HG03442 (cell line): ENCODE results near the gene HAGHL.
"Not testable (repeated sequence)": the region's sequence is repeated elsewhere in the genome, so short reads cannot be mapped to it uniquely, and the experiment has no call there.

Source experiments
- ATAC-seq: cut with Tn5 transposase; IDR thresholded peaks from one replicate; pipeline ENCODE4 v1.9.1; 2021; ENCODE audit warnings: mild to moderate bottlenecking, moderate library complexity; ENCODE audit not compliant: unreplicated experiment

HAGHL gene

DNA sequence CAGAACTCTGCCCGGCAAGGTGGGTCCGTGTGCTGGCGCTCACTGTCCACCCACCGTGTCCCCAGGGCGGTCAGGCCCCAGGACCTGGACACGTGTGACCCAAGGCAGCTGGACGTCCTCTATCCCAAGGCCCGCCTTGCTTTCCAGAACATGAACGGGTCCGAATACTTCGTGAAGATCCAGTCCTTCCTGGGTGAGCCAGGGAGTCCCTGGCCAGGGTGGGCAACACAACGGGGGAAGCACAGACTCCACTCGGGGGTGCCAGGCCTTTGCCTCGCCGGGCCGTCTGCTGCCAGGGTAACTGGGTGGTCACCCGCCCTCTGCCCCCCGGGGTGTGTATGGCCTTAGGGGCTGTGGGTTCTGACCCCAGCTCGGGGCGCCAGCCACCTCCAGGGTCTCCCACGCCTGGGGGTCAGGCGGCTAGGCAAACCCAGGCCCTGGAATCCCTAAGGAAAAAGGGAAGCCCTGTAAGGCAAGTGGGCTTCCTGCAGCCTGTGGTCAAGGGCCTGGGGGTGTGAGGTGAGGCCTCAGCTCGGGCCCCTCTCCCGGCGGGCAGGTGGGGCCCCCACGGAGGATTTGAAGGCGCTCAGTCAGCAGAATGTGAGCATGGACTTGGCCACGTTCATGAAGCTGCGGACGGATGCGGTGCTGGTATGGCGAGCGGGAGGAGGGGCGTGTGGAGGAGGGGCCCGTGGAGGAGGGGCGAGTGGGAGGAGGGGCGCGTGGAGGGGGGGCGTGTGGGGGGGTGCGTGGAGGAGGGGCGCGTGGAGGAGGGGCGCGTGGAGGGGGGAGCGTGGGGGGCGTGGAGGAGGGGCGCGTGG lies 40.1 kb downstream of the HAGHL start:
- ATAC-seq: no peak

DNA sequence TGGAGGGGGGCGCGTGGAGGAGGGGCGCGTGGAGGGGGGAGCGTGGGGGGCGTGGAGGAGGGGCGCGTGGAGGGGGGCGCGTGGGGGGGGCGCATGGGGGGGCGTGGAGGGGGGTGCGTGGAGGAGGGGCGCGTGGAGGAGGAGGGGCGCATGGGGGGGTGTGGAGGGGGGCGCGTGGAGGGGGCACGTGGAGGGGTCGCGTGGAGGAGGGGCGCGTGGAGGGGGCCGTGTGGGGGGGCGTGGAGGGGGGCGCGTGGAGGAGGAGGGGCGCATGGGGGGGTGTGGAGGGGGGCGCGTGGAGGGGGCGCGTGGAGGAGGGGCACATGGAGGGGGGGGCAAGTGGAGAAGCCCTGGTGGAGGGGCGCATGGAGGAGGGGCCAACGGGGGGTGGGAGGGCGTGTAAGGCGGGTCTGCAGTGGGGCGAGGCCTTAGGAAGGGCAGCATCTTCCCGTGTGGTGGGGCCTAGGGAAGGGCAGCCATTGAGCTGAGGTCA lies 40.9 kb downstream of the HAGHL start:
- no peak for ATAC-seq

- no peak for ATAC-seq
Measured at GRCh38 chr16:768428-768827, 41.5 kb downstream of the HAGHL start.

GRCh38 chr16:769184-769784 lies 42.4 kb downstream of the HAGHL start:
- ATAC-seq: no peak

- no peak for ATAC-seq
Measured at GRCh38 chr16:769934-770333, 43.0 kb downstream of the HAGHL start.

GRCh38 chr16:770411-770810 lies 43.5 kb downstream of the HAGHL start:
- no peak for ATAC-seq

DNA sequence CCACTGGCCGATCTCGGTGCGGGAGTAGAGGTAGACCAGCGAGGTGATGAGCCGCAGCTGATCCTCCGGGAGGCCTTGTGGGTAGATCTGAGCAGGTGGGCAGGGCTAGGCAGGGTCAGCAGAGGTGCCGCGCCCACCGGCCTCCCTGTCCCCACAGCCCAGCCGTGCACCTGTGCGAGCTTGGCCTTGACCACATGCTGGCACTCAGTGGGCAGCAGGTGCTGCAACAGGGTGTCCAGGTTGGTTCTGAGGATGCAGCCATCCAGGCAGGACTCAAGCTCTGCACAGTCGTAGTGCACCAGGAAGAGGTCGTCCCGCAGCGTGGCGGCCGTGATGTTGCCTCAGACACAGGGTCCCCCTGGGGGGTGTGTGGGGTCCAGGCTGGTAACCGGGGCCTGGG lies 46.1 kb downstream of the HAGHL start:
- no peak for ATAC-seq

GRCh38 chr16:774086-775001 lies 47.4 kb downstream of the HAGHL start:
- ATAC-seq: no peak

- ATAC-seq: no peak
Measured at GRCh38 chr16:775236-775796, 48.4 kb downstream of the HAGHL start.

- not testable (repeated sequence) for ATAC-seq
Measured at GRCh38 chr16:776298-776697, 49.4 kb downstream of the HAGHL start.

- ATAC-seq: no peak
Measured at GRCh38 chr16:776824-777223, 49.9 kb downstream of the HAGHL start.

GRCh38 chr16:777826-778225 lies 50.9 kb downstream of the HAGHL start:
- ATAC-seq: no peak

DNA sequence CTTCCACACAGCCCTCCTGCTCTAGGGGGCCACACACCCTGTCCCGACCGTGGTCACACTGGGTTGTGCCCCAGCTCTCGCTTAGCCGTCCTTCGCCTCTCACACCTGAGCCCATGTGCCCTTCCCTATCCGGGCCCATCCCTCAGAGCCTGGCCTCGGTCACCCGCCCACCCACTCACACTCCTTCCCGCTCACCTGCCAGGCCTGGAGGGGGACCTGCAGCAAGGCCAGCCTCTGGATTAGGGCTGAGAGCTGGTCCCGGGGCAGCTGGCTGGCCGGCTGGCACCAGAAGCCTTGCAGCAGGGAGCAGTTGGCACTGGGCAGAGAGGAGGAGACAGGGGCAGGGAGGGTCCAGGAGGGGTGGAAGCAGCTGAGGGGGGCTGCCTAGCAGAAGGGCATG lies 51.5 kb downstream of the HAGHL start:
- no peak for ATAC-seq

- ATAC-seq: no peak
Measured at GRCh38 chr16:778909-779527, 52.1 kb downstream of the HAGHL start.
